Hypothalamus (tissue), 51 donors: ENCODE data around the gene IDS.

Experiments
- DNase-seq, 51 donors: peaks; one replicate each; lab custom pipeline; 2025; lab: John Stamatoyannopoulos, UW

The IDS gene

GRCh38 chrX:149467920-149468319 lies 37.2 kb downstream of the IDS start:
- no peak for DNase-seq

- DNase-seq, result no peak
Measured at GRCh38 chrX:149467461-149467860, 37.6 kb downstream of the IDS start.

- DNase-seq, result no peak
Measured at GRCh38 chrX:149462849-149463248, 42.3 kb downstream of the IDS start.

- DNase-seq, result no peak
Measured at GRCh38 chrX:149461746-149462145, 43.4 kb downstream of the IDS start.

- DNase-seq, result no peak
Measured at GRCh38 chrX:149458586-149458985, 46.5 kb downstream of the IDS start.

GRCh38 chrX:149456476-149457245 lies 48.4 kb downstream of the IDS start:
- no peak for DNase-seq

GRCh38 chrX:149455934-149456333 lies 49.2 kb downstream of the IDS start:
- DNase-seq, result no peak

GRCh38 chrX:149453906-149454822 lies 50.9 kb downstream of the IDS start:
- DNase-seq, result no peak

- no peak for DNase-seq
Measured at GRCh38 chrX:149453030-149453429, 52.1 kb downstream of the IDS start.

GRCh38 chrX:149433451-149433850 lies 71.7 kb downstream of the IDS start:
- no peak for DNase-seq

GRCh38 chrX:149433051-149433450 lies 72.1 kb downstream of the IDS start:
- DNase-seq, result no peak
